ENCODE data around the gene CDC16. TPM values are rescaled to one million over a fixed set of nuclear protein-coding genes. Genes with fewer than 3 reads are reported as not detected.
A peak's percentile ranks its signal among the peaks of the same experiment; 100 is the strongest.

The CDC16 gene
- total and polyA plus RNA-seq, 2 of the 13 experiments (the other 11 are each of a cell fraction or from before 2014, with no cell fraction given): 24.2 to 60.9 TPM

GRCh38 chr13:114281351-114282040, 46.8 kb downstream of the CDC16 start, which contains the start of gene UPF3A (continued):
- no peak for TF ChIP-seq AHDC1 (CRISPR knock-in tag; IDR thresholded peaks at IDR 0.05; ENCODE audit: borderline replicate concordance)
- TF ChIP-seq SOX13 (IDR thresholded peaks at IDR 0.05): no peak
- TF ChIP-seq SOX13 (CRISPR knock-in tag; conservative IDR thresholded peaks at IDR 0.05 in 1 of 2, IDR thresholded peaks at IDR 0.05 in 1 of 2): peak in 1 of 2 experiments; percentile 36; a peak in 1 of 4 replicates
- TF ChIP-seq ZFX (CRISPR knock-in tag; IDR thresholded peaks at IDR 0.05; ENCODE audit: low read depth): peak; percentile 86
- TF ChIP-seq ATAD3A (CRISPR knock-in tag; IDR thresholded peaks at IDR 0.05): no peak
- no peak for TF ChIP-seq ZNF713 (CRISPR knock-in tag; IDR thresholded peaks at IDR 0.05)
- no peak for TF ChIP-seq TIGD3 (CRISPR knock-in tag; IDR thresholded peaks at IDR 0.05; ENCODE audit: borderline replicate concordance)
- no peak for TF ChIP-seq ZNF432 (CRISPR knock-in tag; IDR thresholded peaks at IDR 0.05; ENCODE audit: borderline replicate concordance)
- TF ChIP-seq ETS1 (CRISPR knock-in tag; IDR thresholded peaks at IDR 0.05): 0 out of 2 replicates have a peak, but pooled peaks have one; percentile 67
- TF ChIP-seq DBP (CRISPR knock-in tag; IDR thresholded peaks at IDR 0.05; ENCODE audit: not compliant biosample characterization): no peak
- no peak; the same call in 1 of the 2 replicates for TF ChIP-seq ZNF414 (CRISPR knock-in tag; IDR thresholded peaks at IDR 0.05)
- peak; percentile 45 for TF ChIP-seq ZNF160 (CRISPR knock-in tag; IDR thresholded peaks at IDR 0.05)
- TF ChIP-seq DMAP1 (CRISPR knock-in tag; IDR thresholded peaks at IDR 0.05): peak; percentile 80
- no peak; the same call in 1 of the 2 replicates for TF ChIP-seq ZNF460 (CRISPR knock-in tag; IDR thresholded peaks at IDR 0.05; ENCODE audit: borderline replicate concordance)
- no peak for TF ChIP-seq ZBTB20 (CRISPR knock-in tag; IDR thresholded peaks at IDR 0.05; ENCODE audit: borderline replicate concordance, low read depth)
- no peak for TF ChIP-seq TRAFD1 (CRISPR knock-in tag; IDR thresholded peaks at IDR 0.05; ENCODE audit: borderline replicate concordance)
